GM08714 (cell line): ENCODE data around the gene ZNF236.

ENCODE experiments used
- H3K4me3 ChIP-seq: fragments of 200-500 bp; sonication (Bioruptor generic); 2 replicates; pipeline ENCODE4 v1.5.1; 2014; ENCODE audit warnings: mild to moderate bottlenecking, low read length, inconsistent platforms
- ZNF274 ChIP-seq: IDR thresholded peaks from 2 replicates; pipeline ENCODE4 v1.6.1; 2012; ENCODE audit warnings: mild to moderate bottlenecking, low read depth, low read length

ZNF236 gene

GRCh38 chr18:76970770-76971559 lies 148.6 kb downstream of the ZNF236 start:
- no peak overlapping the region for H3K4me3 ChIP-seq
- TF ChIP-seq ZNF274: no peak

GRCh38 chr18:76972241-76972640 lies 149.9 kb downstream of the ZNF236 start:
- no peak overlapping the region for H3K4me3 ChIP-seq
- TF ChIP-seq ZNF274: no peak

- no peak overlapping the region for H3K4me3 ChIP-seq
Observed at GRCh38 chr18:76972846-76973519, 150.6 kb downstream of the ZNF236 start.

GRCh38 chr18:76973520-76974266 lies 151.3 kb downstream of the ZNF236 start:
- H3K4me3 ChIP-seq: no peak overlapping the region
- no peak for TF ChIP-seq ZNF274

More at GRCh38 chr18:76972846-76973519, 150.6 kb downstream of the ZNF236 start:
- TF ChIP-seq ZNF274: no peak

GRCh38 chr18:76974386-76974785 lies 152.0 kb downstream of the ZNF236 start:
- TF ChIP-seq ZNF274: no peak
- H3K4me3 ChIP-seq: no peak overlapping the region

- H3K4me3 ChIP-seq: no peak overlapping the region
- no peak for TF ChIP-seq ZNF274
Observed at GRCh38 chr18:76975577-76976110, 153.3 kb downstream of the ZNF236 start.

- TF ChIP-seq ZNF274: no peak
Observed at GRCh38 chr18:76977108-76977621, 154.8 kb downstream of the ZNF236 start.

GRCh38 chr18:76977684-76978232 lies 155.4 kb downstream of the ZNF236 start:
- TF ChIP-seq ZNF274: no peak

More at GRCh38 chr18:76977108-76977621, 154.8 kb downstream of the ZNF236 start:
- H3K4me3 ChIP-seq: no peak overlapping the region

GRCh38 chr18:76978616-76979015 lies 156.3 kb downstream of the ZNF236 start:
- TF ChIP-seq ZNF274: no peak

More at GRCh38 chr18:76977684-76978232, 155.4 kb downstream of the ZNF236 start:
- H3K4me3 ChIP-seq: no peak overlapping the region

GRCh38 chr18:76979111-76979751 lies 156.9 kb downstream of the ZNF236 start:
- no peak for TF ChIP-seq ZNF274
- H3K4me3 ChIP-seq: no peak overlapping the region

More at GRCh38 chr18:76978616-76979015, 156.3 kb downstream of the ZNF236 start:
- no peak overlapping the region for H3K4me3 ChIP-seq

GRCh38 chr18:76979906-76980305 lies 157.5 kb downstream of the ZNF236 start:
- TF ChIP-seq ZNF274: no peak

GRCh38 chr18:76980663-76981395 lies 158.5 kb downstream of the ZNF236 start:
- H3K4me3 ChIP-seq: peak overlapping the region; percentile 20; the same call in 1 of the 2 replicates

More at GRCh38 chr18:76979906-76980305, 157.5 kb downstream of the ZNF236 start:
- no peak overlapping the region for H3K4me3 ChIP-seq

GRCh38 chr18:76981396-76981968 lies 159.1 kb downstream of the ZNF236 start:
- H3K4me3 ChIP-seq: peak overlapping the region; percentile 20; the same call in 1 of the 2 replicates
- no peak for TF ChIP-seq ZNF274

More at GRCh38 chr18:76980663-76981395, 158.5 kb downstream of the ZNF236 start:
- TF ChIP-seq ZNF274: no peak
